ENCODE results near the gene MFAP1. TPM values are rescaled to one million over a fixed set of nuclear protein-coding genes. Genes with fewer than 3 reads are reported as not detected.

The MFAP1 gene
- total and polyA plus RNA-seq, 2 experiments from 2014 or later = 24.5 to 34.9 TPM

MicroRNAs within 50 kb of the gene (microRNA counts, 767-probe panel; counts per million panel counts)
- not detected for microRNA hsa-miR-1282

Small RNA genes lying within 50 kb of the gene (microRNA-seq; reads per million reads assigned to microRNA genes)
- gene MIR1282 = not detected

Small RNA genes lying within 50 kb of the gene (small RNA-seq; reads per million reads assigned to genes)
- gene MIR1282 (ENCODE audit: low replicate concordance) (not detected), gene RF00019 (ENCODE audit: low replicate concordance) (not detected)

Other genes starting within 250 kb of the MFAP1 start
- gene PPIP5K1, start 234.5 kb downstream of the MFAP1 start, total RNA-seq (2014; rRNA removed; shearing (Covaris generic)) = 21.7 and 23.5 TPM in 2 replicates
- gene PPIP5K1, start 234.5 kb downstream of the MFAP1 start, polyA plus RNA-seq (2016; fragmentation: Nextera tagmentation; extraction: Ambion mirVana) = 4.5 and 5.8 TPM in 2 replicates
- gene CKMT1B, start 230.7 kb downstream of the MFAP1 start, total RNA-seq (2014; rRNA removed; shearing (Covaris generic)) = 28.6 and 31.4 TPM in 2 replicates
- 36.8 and 41.2 TPM in 2 replicates for gene CKMT1B, start 230.7 kb downstream of the MFAP1 start, polyA plus RNA-seq (2016; fragmentation: Nextera tagmentation; extraction: Ambion mirVana)
- gene STRC, start 205.9 kb downstream of the MFAP1 start, total RNA-seq (2014; rRNA removed; shearing (Covaris generic)) = 0.19 and 0.45 TPM in 2 replicates
- gene STRC, start 205.9 kb downstream of the MFAP1 start, polyA plus RNA-seq (2016; fragmentation: Nextera tagmentation; extraction: Ambion mirVana) = 0.40 TPM in 1 of 2 replicates, not detected in the other
- 1.1 and 4.4 TPM in 2 replicates for gene CATSPER2, start 175.8 kb downstream of the MFAP1 start, total RNA-seq (2014; rRNA removed; shearing (Covaris generic))
- gene CATSPER2, start 175.8 kb downstream of the MFAP1 start, polyA plus RNA-seq (2016; fragmentation: Nextera tagmentation; extraction: Ambion mirVana) = 0.92 and 1.1 TPM in 2 replicates
- gene CKMT1A, start 130.8 kb downstream of the MFAP1 start, total RNA-seq (2014; rRNA removed; shearing (Covaris generic)) = 16.0 and 27.3 TPM in 2 replicates
- 30.9 and 31.1 TPM in 2 replicates for gene CKMT1A, start 130.8 kb downstream of the MFAP1 start, polyA plus RNA-seq (2016; fragmentation: Nextera tagmentation; extraction: Ambion mirVana)
- 363 and 371 TPM in 2 replicates for gene PDIA3, start 78.3 kb downstream of the MFAP1 start, total RNA-seq (2014; rRNA removed; shearing (Covaris generic))
- 585 and 631 TPM in 2 replicates for gene PDIA3, start 78.3 kb downstream of the MFAP1 start, polyA plus RNA-seq (2016; fragmentation: Nextera tagmentation; extraction: Ambion mirVana)
- gene ELL3, start 47.7 kb downstream of the MFAP1 start, total RNA-seq (2014; rRNA removed; shearing (Covaris generic)) = 13.6 and 19.2 TPM in 2 replicates
- gene ELL3, start 47.7 kb downstream of the MFAP1 start, polyA plus RNA-seq (2016; fragmentation: Nextera tagmentation; extraction: Ambion mirVana) = 12.0 and 14.2 TPM in 2 replicates
- 459 and 460 TPM in 2 replicates for gene SERF2, start 32.4 kb downstream of the MFAP1 start, total RNA-seq (2014; rRNA removed; shearing (Covaris generic))
- 2,602 and 2,869 TPM in 2 replicates for gene SERF2, start 32.4 kb downstream of the MFAP1 start, polyA plus RNA-seq (2016; fragmentation: Nextera tagmentation; extraction: Ambion mirVana)
- not detected in 2 replicates for gene SERINC4, start 24.5 kb downstream of the MFAP1 start, total RNA-seq (2014; rRNA removed; shearing (Covaris generic))
- gene SERINC4, start 24.5 kb downstream of the MFAP1 start, polyA plus RNA-seq (2016; fragmentation: Nextera tagmentation; extraction: Ambion mirVana) = not detected in 2 replicates
- gene HYPK, start 24.1 kb downstream of the MFAP1 start, total RNA-seq (2014; rRNA removed; shearing (Covaris generic)) = 7.2 and 9.4 TPM in 2 replicates
- 39.6 and 40.1 TPM in 2 replicates for gene HYPK, start 24.1 kb downstream of the MFAP1 start, polyA plus RNA-seq (2016; fragmentation: Nextera tagmentation; extraction: Ambion mirVana)
- 14.6 and 17.8 TPM in 2 replicates for gene WDR76, start 2.3 kb upstream of the MFAP1 start, total RNA-seq (2014; rRNA removed; shearing (Covaris generic))
- gene WDR76, start 2.3 kb upstream of the MFAP1 start, polyA plus RNA-seq (2016; fragmentation: Nextera tagmentation; extraction: Ambion mirVana) = 8.5 and 9.7 TPM in 2 replicates